Thyroid gland (tissue), 4 donors: ENCODE measurements around the gene BIRC7. TPM values are rescaled to one million over a fixed set of nuclear protein-coding genes. Genes with fewer than 3 reads are reported as not detected.

ENCODE experiments used
- DNase-seq, 2 donors: peaks; one replicate each; pipeline ENCODE4 v3.0.0-alpha.2; 2019
- H3K27ac ChIP-seq, 3 donors: fragments of 200-600 bp; sonication (generic); 1 replicate in 2 of 3; 2 replicates in 1 of 3; pipeline ENCODE4 v1.5.1; 2016 to 2019; ENCODE audit warnings: mild to moderate bottlenecking in 1 of 3, moderate library complexity in 1 of 3
- H3K27me3 ChIP-seq: fragments of 200-600 bp; sonication (generic); one replicate; pipeline ENCODE4 v1.5.1; 2019
- H3K36me3 ChIP-seq, 2 donors: fragments of 200-600 bp; sonication (generic); one replicate each; pipeline ENCODE4 v1.5.1; 2016 to 2019
- H3K4me1 ChIP-seq, 2 donors: fragments of 200-600 bp; sonication (generic); one replicate each; pipeline ENCODE4 v1.5.1; 2017 to 2019
- H3K4me3 ChIP-seq, 3 donors: fragments of 200-600 bp; sonication (generic); replicated peaks in 1 of 3; 1 replicate in 2 of 3; 2 replicates in 1 of 3; pipeline ENCODE4 v1.5.1; 2016; ENCODE audit warnings: mild to moderate bottlenecking in 1 of 3
- H3K9me3 ChIP-seq: fragments of 200-600 bp; sonication (generic); one replicate; pipeline ENCODE4 v1.5.1; 2017
- POLR2A ChIP-seq, 2 donors: fragments of 450-650 bp; IDR thresholded peaks; one replicate each; pipeline ENCODE4 v1.6.1; 2017; ENCODE audit warnings: antibody characterized with exemption in 2 of 2, mild to moderate bottlenecking in 2 of 2, moderate library complexity in 1 of 2
- WGBS, 2 donors: methylation state at CpG; one replicate each; pipeline ENCODE4 v1.1.5; 2017; 5-methylcytosine and 5-hydroxymethylcytosine counted together
- intact Hi-C: fragments of 100-400 bp; cut with DNase I; formaldehyde crosslinking; loops from one replicate; pipeline ENCODE4 v1.15.1; 2023
- total RNA-seq, 4 donors: library from RNA; depleted of rRNA; stranded (reverse); fragments of >200 nt; gene quantifications; one replicate each; pipeline ENCODE4 v1.2.3, GENCODE V29; 2016
- TF ChIP-seq, protein P1 (sequence below), 6 experiments: fragments of 200-600 bp in 3 of 6; fragments of 450-650 bp in 3 of 6; sonication (generic) in 3 of 6; IDR thresholded peaks; one replicate each; pipeline ENCODE4 v1.5.1; 2016 to 2019; ENCODE audit warnings: antibody characterized with exemption in 6 of 6, mild to moderate bottlenecking in 2 of 6, inconsistent platforms in 1 of 6, moderate library complexity in 1 of 6

BIRC7 gene
- total RNA-seq, 4 donors from 2014 or later: not detected

DNA sequence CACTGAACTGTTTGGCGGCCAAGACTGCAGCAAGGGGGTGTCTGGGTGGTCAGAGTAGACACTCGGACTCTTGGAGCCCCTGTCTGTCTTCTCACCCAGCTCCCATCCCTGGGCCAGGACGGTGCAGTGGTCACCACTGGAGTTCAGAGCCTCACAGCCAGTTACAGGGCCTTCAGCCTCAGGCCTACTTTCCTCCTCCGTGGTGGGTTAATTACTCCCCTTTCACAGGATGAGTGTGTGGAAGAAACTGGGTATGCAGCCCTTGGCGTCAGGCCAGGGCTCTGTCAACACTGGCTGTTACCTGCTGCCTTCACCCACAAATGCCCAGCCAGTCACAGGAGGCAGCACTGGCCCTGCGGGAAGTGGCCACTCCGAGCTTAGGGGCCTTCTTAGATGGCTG lies 18.0 kb upstream of the BIRC7 start:
- H3K4me3 ChIP-seq: no peak overlapping the region
- TF ChIP-seq, protein P1, sequence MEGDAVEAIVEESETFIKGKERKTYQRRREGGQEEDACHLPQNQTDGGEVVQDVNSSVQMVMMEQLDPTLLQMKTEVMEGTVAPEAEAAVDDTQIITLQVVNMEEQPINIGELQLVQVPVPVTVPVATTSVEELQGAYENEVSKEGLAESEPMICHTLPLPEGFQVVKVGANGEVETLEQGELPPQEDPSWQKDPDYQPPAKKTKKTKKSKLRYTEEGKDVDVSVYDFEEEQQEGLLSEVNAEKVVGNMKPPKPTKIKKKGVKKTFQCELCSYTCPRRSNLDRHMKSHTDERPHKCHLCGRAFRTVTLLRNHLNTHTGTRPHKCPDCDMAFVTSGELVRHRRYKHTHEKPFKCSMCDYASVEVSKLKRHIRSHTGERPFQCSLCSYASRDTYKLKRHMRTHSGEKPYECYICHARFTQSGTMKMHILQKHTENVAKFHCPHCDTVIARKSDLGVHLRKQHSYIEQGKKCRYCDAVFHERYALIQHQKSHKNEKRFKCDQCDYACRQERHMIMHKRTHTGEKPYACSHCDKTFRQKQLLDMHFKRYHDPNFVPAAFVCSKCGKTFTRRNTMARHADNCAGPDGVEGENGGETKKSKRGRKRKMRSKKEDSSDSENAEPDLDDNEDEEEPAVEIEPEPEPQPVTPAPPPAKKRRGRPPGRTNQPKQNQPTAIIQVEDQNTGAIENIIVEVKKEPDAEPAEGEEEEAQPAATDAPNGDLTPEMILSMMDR (IDR thresholded peaks at IDR 0.05): no peak
- no peak for TF ChIP-seq POLR2A (IDR thresholded peaks at IDR 0.05)
- peaks cover 2 to 14% of the 10 kb centered on the region in 2 donors for H3K36me3 ChIP-seq
- peaks cover 13 to 36% of the 10 kb centered on the region in 2 donors for H3K4me1 ChIP-seq
- H3K27me3 ChIP-seq: no peaks in the 10 kb centered on the region
- no peak overlapping the region for H3K27ac ChIP-seq
- 63 to 94% methylated on average over 2 to 6 of the region's 7 CpGs for WGBS, 2 donors
- no peaks in the 10 kb centered on the region for H3K9me3 ChIP-seq
- DNase-seq: peak in 1 of 2 donors; percentile 46
- intact Hi-C loops: no loop called here

DNA sequence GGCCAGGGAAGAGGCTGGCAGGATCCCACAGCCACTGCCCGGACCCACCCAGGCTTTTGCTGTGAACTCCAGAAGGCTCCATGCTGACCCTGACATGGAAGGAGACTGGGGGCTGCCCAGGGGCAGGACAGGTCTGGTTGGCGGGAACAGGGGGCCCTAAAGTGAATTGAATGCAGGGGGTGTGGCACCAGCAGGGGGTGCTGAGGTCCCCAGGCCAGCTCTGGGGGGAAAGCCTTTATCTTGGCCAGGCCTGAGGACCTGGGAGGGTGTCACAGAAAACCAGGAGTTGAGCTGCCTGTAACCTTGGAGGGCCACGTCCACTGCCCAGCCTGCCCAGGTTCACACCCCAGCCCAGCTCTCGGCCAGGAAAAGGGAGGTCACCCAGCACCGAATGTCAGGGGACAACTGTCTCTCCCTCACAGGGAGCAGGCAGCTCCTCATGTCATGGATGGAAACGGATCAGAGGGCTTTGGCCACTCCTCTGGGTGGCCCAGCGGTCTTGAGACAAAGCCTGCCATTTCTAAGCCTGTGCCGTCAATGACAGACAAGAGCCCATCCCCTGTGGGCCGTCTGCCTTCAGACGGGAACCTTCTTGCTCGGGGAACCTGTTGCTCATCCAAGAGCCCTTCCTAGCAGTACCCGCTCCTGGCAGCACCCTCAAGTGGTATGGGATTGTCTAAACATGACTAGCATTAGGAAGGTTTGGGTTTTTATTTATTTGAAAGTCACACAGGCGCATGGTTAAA lies 16.8 kb upstream of the BIRC7 start:
- no peak for DNase-seq
- no peak overlapping the region for H3K4me3 ChIP-seq
- peaks cover 0 to 2% of the 10 kb centered on the region in 2 donors for H3K36me3 ChIP-seq
- H3K27ac ChIP-seq: no peak overlapping the region
- H3K9me3 ChIP-seq: no peaks in the 10 kb centered on the region
- intact Hi-C loops: no loop called here
- no peaks in the 10 kb centered on the region for H3K27me3 ChIP-seq
- 68 to 92% methylated on average over 3 to 10 of the region's 13 CpGs for WGBS, 2 donors
- TF ChIP-seq, protein P1 (IDR thresholded peaks at IDR 0.05): no peak
- no peak for TF ChIP-seq POLR2A (IDR thresholded peaks at IDR 0.05)
- H3K4me1 ChIP-seq: peaks cover 17 to 41% of the 10 kb centered on the region in 2 donors

DNA sequence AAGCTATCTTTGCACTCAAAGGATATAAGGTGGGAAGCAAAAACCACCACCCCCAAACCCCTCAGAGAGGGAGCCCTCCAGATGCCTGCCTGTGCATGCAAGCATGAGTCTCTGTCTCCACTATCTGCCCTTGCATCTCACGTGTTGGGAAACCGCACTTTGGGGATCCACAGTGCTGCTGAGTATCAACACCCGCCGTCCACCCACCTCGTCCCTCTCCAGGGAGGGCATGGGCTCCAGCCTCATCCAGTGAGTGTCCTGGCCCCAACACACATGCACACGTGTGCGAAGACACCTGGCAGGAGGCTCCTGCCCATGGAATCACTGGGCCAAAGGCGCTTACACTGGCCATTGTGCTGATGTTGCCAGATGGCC lies 16.3 kb upstream of the BIRC7 start:
- WGBS, 2 donors: 60 to 85% methylated on average over 2 to 8 of the region's 8 CpGs
- no peak for TF ChIP-seq POLR2A (IDR thresholded peaks at IDR 0.05)
- TF ChIP-seq, protein P1 (IDR thresholded peaks at IDR 0.05): no peak

DNA sequence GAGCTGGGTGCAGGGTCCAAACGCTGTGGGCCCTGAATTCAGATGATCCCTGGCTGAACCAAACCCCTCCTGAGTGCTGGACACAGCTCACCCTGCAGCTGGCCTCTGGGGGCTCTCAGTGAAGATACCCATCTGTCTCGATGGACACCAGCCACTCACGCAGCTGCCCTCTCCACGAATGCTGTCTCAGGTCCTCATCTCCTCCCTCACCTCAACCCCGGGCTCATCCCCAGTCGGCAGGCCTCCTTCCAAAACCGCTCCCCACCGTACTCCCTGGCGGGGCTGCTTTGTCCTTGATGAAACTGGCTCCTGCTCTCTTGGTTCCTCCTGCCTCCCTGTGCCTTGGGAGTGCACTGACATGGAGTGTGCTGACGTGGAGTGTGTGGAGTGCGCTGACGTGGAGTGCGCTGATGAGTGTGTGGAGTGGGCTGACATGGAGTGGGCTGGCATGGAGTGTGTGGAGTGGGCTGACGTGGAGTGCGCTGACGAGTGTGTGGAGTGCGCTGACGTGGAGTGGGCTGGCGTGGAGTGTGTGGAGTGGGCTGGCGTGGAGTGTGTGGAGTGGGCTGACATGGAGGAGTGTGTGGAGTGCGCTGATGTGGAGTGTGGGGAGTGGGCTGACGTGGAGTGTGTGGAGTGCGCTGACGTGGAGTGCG lies 15.7 kb upstream of the BIRC7 start:
- no peaks in the 10 kb centered on the region for H3K9me3 ChIP-seq
- TF ChIP-seq POLR2A (IDR thresholded peaks at IDR 0.05): no peak
- TF ChIP-seq, protein P1 (IDR thresholded peaks at IDR 0.05): no peak
- no peak overlapping the region for H3K27ac ChIP-seq
- no peak overlapping the region for H3K4me3 ChIP-seq
- no peak for DNase-seq
- H3K27me3 ChIP-seq: no peaks in the 10 kb centered on the region
- intact Hi-C loops: no loop called here
- no peaks in the 10 kb centered on the region for H3K36me3 ChIP-seq
- WGBS, 2 donors: 80% methylated on average over 25 of the region's 25 CpGs
- H3K4me1 ChIP-seq: peaks cover 19 to 43% of the 10 kb centered on the region in 2 donors

More for the DNA sequence above, 16.3 kb upstream of the BIRC7 start:
- DNase-seq: no peak
- no peak overlapping the region for H3K27ac ChIP-seq
- H3K4me1 ChIP-seq: peaks cover 17 to 41% of the 10 kb centered on the region in 2 donors
- H3K9me3 ChIP-seq: no peaks in the 10 kb centered on the region
- intact Hi-C loops: no loop called here
- H3K27me3 ChIP-seq: no peaks in the 10 kb centered on the region
- no peaks in the 10 kb centered on the region for H3K36me3 ChIP-seq
- no peak overlapping the region for H3K4me3 ChIP-seq
